GM19240 (cell line): Measurements from ENCODE around the gene OR52I1.

Experiments
- DNase-seq: peaks from one replicate; pipeline ENCODE4 v3.0.0; 2011; ENCODE audit warnings: low spot score; ENCODE audit not compliant: insufficient read length

OR52I1 gene, protein sequence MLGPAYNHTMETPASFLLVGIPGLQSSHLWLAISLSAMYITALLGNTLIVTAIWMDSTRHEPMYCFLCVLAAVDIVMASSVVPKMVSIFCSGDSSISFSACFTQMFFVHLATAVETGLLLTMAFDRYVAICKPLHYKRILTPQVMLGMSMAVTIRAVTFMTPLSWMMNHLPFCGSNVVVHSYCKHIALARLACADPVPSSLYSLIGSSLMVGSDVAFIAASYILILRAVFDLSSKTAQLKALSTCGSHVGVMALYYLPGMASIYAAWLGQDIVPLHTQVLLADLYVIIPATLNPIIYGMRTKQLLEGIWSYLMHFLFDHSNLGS

DNA sequence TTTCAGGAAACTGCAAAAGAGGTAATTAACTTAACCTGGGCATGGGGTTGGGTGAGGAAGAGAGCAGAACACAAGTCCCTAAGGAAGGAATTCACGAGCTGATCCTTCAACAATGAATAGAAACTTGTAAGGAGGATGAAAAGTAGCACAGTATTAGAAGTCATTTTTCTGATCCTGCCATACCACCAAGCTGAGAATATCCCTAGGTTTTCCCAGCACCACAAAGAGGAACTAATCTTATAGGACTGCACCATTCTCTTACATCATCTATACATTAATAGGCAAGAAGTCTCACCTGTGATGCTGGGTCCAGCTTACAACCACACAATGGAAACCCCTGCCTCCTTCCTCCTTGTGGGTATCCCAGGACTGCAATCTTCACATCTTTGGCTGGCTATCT, at the start of gene OR52I1:
OR52I1 (plus strand) TSS at position 301 of the 400 bp plus-strand sequence; CDS start at position 301, 0 bp downstream.
- DNase-seq, result no peak

GRCh38 chr11:4544891-4545290, 48.9 kb upstream of the OR52I1 start, which contains the start of gene OR52M1:
Gene OR52M1, plus strand, starts transcription at chr11:4545191. Its CDS starts 0 bp downstream, at chr11:4545191.
- DNase-seq, result no peak

GRCh38 chr11:4546878-4547277, 47.0 kb upstream of the OR52I1 start:
- DNase-seq, result no peak

- DNase-seq, result no peak
These were observed 46.4 kb upstream of the OR52I1 start for GRCh38 chr11:4547416-4547815.

DNA sequence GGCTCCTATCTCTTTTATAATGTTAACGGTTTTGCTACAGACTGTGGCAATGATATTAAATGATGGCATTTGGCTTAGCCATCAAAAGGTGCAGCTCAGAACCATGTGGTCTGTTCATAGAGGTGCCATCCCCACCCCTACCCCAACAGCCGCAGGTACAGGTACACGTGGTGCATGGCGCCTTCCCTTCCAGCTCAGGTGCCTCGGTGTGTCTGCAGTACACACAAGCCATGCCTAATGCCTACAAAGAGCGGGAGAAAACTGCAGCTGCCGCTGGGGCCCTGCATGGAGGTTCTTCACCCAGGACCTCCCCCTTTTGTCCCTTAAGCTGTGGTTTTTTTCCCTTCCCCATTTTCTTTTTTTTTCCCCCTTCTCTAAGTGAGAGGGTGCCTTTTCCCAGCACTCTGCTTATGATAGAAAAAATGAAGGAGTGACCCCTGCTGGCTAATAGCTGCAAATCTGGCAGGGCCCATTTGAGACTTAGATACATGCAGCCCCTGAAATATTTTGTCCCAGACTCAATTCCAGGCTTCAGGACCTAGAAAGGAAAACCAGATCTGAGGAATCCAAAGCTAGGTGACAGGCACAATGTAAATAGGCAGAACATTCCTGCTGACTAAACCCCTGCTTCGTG, 42.4 kb upstream of the OR52I1 start:
- DNase-seq, result no peak

DNA sequence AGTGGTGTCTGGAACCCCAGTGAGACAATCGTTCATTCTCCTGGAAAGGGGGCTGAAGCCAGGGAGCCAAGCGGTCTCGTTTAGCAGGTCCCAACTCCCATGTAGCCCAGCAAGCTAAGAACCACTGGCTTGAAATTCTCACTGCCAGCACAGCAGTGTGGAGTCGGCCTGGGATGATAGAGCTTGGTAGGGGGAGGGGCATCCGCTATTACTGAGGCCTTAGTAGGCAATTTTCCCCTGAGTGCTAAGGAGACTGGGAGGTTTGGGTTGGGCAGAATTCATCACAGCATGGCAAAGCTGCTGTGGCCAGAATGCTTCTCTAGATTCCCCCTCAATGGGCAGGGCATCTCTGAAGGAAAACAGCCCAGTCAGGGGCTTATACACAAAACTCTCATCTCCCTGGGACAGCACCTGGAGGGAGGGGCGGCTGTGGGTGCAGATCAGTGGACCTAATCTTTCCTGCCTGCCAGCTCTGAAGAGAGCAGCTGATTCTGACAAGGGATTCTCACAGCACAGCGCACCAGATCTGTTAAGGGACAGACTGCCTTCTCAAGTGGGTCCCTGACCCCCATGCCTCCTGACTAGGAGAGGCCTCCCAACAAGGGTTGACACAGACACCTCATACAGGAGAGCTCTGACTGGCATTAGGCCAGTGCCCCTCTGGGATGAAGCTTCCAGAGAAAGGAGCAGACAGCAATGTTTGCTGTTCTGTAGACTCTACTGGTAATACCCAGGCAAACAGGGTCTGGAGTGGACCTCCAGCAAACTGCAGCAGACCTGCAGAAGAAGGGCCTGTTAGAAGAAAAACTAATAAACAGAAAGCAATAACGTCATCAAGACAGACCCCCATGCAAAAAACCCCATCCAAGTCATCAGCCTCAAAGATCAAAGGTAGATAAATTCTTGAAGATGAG, 34.1 kb upstream of the OR52I1 start:
- no peak for DNase-seq

DNA sequence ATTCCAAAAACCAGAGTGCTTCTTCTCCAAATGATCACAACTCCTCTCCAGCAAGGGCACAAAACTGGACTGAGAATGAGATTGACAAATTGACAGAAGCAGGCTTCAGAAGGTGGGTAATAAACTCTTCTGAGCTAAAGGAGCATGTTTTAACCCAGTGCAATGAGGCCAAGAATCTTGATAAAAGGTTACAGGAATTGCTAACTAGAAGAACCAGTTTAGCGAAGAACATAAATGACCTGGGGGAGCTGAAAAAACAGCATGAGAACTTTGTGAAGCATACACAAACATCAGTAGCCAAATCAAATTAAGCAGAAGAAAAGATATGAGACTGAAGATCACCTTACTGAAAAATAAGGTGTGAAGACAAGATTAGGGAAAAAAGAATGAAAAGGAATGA, 33.4 kb upstream of the OR52I1 start:
- DNase-seq, result no peak

- no peak for DNase-seq
These were observed 28.5 kb upstream of the OR52I1 start for GRCh38 chr11:4565371-4565770.

GRCh38 chr11:4569075-4569474, 24.8 kb upstream of the OR52I1 start:
- DNase-seq, result no peak

- no peak for DNase-seq
These were observed 17.0 kb upstream of the OR52I1 start for GRCh38 chr11:4576880-4577279.

- no peak for DNase-seq
These were observed 16.1 kb upstream of the OR52I1 start for GRCh38 chr11:4577761-4578160.

- DNase-seq, result no peak
These were observed 15.2 kb upstream of the OR52I1 start for GRCh38 chr11:4578624-4579023.

DNA sequence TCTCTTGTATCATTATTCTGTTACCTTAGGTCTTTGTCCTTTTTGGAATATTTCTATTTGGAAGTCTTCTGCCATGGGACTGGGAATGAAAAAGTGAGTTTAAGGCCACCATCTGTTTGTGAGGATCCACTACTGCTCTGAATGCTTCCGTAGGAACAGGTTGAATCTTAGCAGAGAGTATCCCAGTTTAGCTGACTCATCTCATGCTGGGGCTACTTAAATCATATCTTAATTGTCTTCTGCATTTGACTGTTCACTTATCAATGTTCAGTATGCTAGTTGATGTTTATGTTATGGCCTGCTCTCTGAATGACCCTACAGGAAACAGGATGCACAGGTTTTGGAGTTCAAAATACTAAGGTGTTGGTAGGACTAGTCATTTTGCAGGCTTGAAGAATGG, 13.7 kb upstream of the OR52I1 start:
- DNase-seq, result no peak

DNA sequence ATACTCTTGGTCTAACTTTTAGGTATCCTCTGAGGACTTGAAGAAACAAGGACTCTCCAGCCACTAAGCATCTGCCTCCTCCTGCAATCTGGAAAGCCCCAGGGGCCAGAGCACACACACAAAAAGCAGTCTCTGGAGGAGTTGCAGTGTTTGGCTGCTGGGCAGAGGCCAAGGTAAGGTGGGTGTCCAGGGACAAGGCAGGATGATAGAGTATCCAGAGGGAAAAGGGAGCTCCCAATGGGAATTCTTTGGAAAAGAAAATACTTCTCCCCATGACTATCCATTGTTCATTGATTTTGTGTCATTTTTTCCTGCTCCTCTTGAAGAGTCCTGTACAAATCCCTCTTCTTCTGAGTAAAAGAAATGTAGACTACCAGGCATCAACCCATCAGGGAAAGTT, 12.4 kb upstream of the OR52I1 start, which contains the start of gene OR52I2:
OR52I2 (plus strand) TSS at position 301 of the 400 bp plus-strand sequence.
- no peak for DNase-seq

GRCh38 chr11:4589017-4589416, 4.8 kb upstream of the OR52I1 start:
- DNase-seq, result no peak

- DNase-seq, result no peak
These were observed 11.2 kb downstream of the OR52I1 start for GRCh38 chr11:4605057-4605456.

- DNase-seq, result no peak
These were observed 12.6 kb downstream of the OR52I1 start for GRCh38 chr11:4606231-4607015.

- no peak for DNase-seq
These were observed 13.3 kb downstream of the OR52I1 start for GRCh38 chr11:4607096-4607495.

- DNase-seq, result peak; percentile 90
These were observed 14.2 kb downstream of the OR52I1 start, which contains the start of gene TRIM68 for GRCh38 chr11:4607781-4608666. Gene TRIM68, minus strand, starts transcription at chr11:4608231. Its CDS starts 2,727 bp downstream, at chr11:4605504.
